Smooth muscle cell (in vitro differentiated cells): ENCODE data around the gene MMP28. TPM values are rescaled to one million over a fixed set of nuclear protein-coding genes. Genes with fewer than 3 reads are reported as not detected.

ENCODE experiments used
- DNase-seq: peaks from one replicate; lab custom pipeline; 2025; ENCODE audit not compliant: unreplicated experiment; lab: John Stamatoyannopoulos, UW
- H2AFZ ChIP-seq: fragments of 200-600 bp; sonication (generic); 2 replicates; pipeline ENCODE4 v1.6.0; 2016; ENCODE audit warnings: antibody characterized with exemption, low read depth, mild to moderate bottlenecking
- H3F3A ChIP-seq: fragments of 200-600 bp; sonication (generic); 2 replicates; pipeline ENCODE4 v1.6.0; 2017; ENCODE audit warnings: antibody characterized with exemption, low read depth
- H3K27ac ChIP-seq: fragments of 200-600 bp; sonication (generic); 2 replicates; pipeline ENCODE4 v1.5.1; 2016; ENCODE audit warnings: low read depth, mild to moderate bottlenecking
- H3K27me3 ChIP-seq: fragments of 200-600 bp; sonication (generic); 2 replicates; pipeline ENCODE4 v1.6.1; 2016; ENCODE audit warnings: low read depth, mild to moderate bottlenecking
- H3K36me3 ChIP-seq: fragments of 200-600 bp; sonication (generic); 2 replicates; pipeline ENCODE4 v1.5.1; 2016; ENCODE audit warnings: low read depth
- H3K4me1 ChIP-seq: fragments of 200-600 bp; sonication (generic); 2 replicates; pipeline ENCODE4 v1.5.1; 2016; ENCODE audit warnings: low read depth
- H3K4me2 ChIP-seq: fragments of 200-600 bp; sonication (generic); 2 replicates; pipeline ENCODE4 v1.6.0; 2016; ENCODE audit warnings: mild to moderate bottlenecking
- H3K4me3 ChIP-seq: fragments of 200-600 bp; sonication (generic); 2 replicates; pipeline ENCODE4 v1.5.1; 2016; ENCODE audit warnings: mild to moderate bottlenecking
- H3K79me2 ChIP-seq: fragments of 200-600 bp; sonication (generic); 2 replicates; pipeline ENCODE4 v1.6.0; 2016; ENCODE audit warnings: low read depth, mild to moderate bottlenecking
- H3K9ac ChIP-seq: fragments of 200-600 bp; sonication (generic); 2 replicates; pipeline ENCODE4 v1.6.0; 2016; ENCODE audit warnings: low read depth
- H3K9me3 ChIP-seq: fragments of 200-600 bp; sonication (generic); replicated peaks from 2 replicates; pipeline ENCODE4 v1.5.1; 2016; ENCODE audit warnings: low read depth
- H4K20me1 ChIP-seq: fragments of 200-600 bp; sonication (generic); 2 replicates; pipeline ENCODE4 v1.6.0; 2016; ENCODE audit warnings: low read depth
- CTCF ChIP-seq: fragments of 200-600 bp; sonication (generic); IDR thresholded peaks from 2 replicates; pipeline ENCODE4 v1.5.1; 2017; ENCODE audit warnings: borderline replicate concordance, mild to moderate bottlenecking, antibody characterized with exemption; ENCODE audit not compliant: insufficient read depth, poor library complexity, severe bottlenecking
- WGBS: methylation state at CpG from one replicate; pipeline ENCODE4 v1.1.7; 2016; ENCODE audit warnings: low lambda C conversion rate; 5-methylcytosine and 5-hydroxymethylcytosine counted together
- polyA plus RNA-seq: library from polyadenylated mRNA; unstranded; fragments of >200 nt; fragmentation: Nextera tagmentation; extraction: Ambion mirVana; gene quantifications from 2 replicates; pipeline ENCODE4 v1.2.1, GENCODE V29; 2016
- total RNA-seq: library from RNA; depleted of rRNA; stranded (reverse); fragments of >200 nt; gene quantifications from 2 replicates; pipeline ENCODE4 v1.2.3, GENCODE V29; 2014

MMP28 gene
- total and polyA plus RNA-seq, 2 experiments from 2014 or later, result 50.0 to 51.4 TPM

DNA sequence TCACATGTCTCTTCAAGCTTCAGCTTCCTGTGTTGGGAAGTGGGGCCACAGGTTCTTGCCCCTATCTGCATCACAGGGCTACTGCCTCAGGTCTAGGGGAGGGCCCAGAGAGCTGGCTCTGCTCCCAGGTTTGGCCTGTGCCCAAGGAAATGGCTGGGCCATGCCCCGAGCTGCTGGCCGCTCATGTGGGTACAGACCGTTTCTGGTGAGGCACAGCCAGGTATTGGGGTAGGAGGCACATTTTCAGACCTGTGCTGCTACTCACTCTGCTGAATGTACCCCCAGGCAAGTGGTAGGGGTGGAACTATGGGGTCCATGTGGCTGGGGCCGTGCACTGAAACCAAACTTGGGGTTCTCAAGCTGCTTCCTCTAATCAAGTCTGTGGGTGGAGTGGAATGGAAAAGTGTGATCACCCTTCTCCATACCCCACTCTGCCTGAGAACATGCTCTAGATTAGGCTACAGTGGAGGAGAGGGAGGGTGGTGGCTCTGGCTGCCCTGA, 47.0 kb downstream of the MMP28 start:
- H3K9ac ChIP-seq, result no peak overlapping the region
- peaks cover 16% of the 10 kb centered on the region for H3K27me3 ChIP-seq
- no peaks in the 10 kb centered on the region for H3F3A ChIP-seq
- no peak overlapping the region for H3K4me3 ChIP-seq
- H4K20me1 ChIP-seq, result no peaks in the 10 kb centered on the region
- H3K79me2 ChIP-seq, result no peaks in the 10 kb centered on the region
- TF ChIP-seq CTCF, result no peak
- H3K4me2 ChIP-seq, result no peak overlapping the region
- no peak for DNase-seq
- WGBS, result 87% methylated on average over 4 of the region's 4 CpGs
- no peaks in the 10 kb centered on the region for H3K4me1 ChIP-seq
- no peaks in the 10 kb centered on the region for H3K9me3 ChIP-seq
- H3K36me3 ChIP-seq, result no peaks in the 10 kb centered on the region
- no peak overlapping the region for H2AFZ ChIP-seq
- no peak overlapping the region for H3K27ac ChIP-seq

- Histone ChIP-seq H3K4me2 (no peak overlapping the region), H3K4me3 (no peak overlapping the region), H3F3A (no peaks in the 10 kb centered on the region), H3K27me3 (peaks cover 16% of the 10 kb centered on the region), H2AFZ (no peak overlapping the region), H3K36me3 (no peaks in the 10 kb centered on the region), H4K20me1 (no peaks in the 10 kb centered on the region), H3K9ac (no peak overlapping the region), H3K9me3 (no peaks in the 10 kb centered on the region), H3K79me2 (no peaks in the 10 kb centered on the region), H3K27ac (no peak overlapping the region), H3K4me1 (no peaks in the 10 kb centered on the region)
- WGBS, result 48% methylated on average over 12 of the region's 12 CpGs
- DNase-seq, result peak; percentile 19
- TF ChIP-seq CTCF, result peak; percentile 87
Measured at GRCh38 chr17:35747540-35748017, 47.9 kb downstream of the MMP28 start.

GRCh38 chr17:35745749-35746320, 49.6 kb downstream of the MMP28 start:
- H3K27ac ChIP-seq, result no peak overlapping the region
- H3K9me3 ChIP-seq, result no peaks in the 10 kb centered on the region
- H3F3A ChIP-seq, result no peaks in the 10 kb centered on the region
- no peak overlapping the region for H2AFZ ChIP-seq
- no peaks in the 10 kb centered on the region for H3K79me2 ChIP-seq
- H3K4me2 ChIP-seq, result no peak overlapping the region
- no peaks in the 10 kb centered on the region for H4K20me1 ChIP-seq
- no peak overlapping the region for H3K9ac ChIP-seq
- WGBS, result 93% methylated on average over 15 of the region's 15 CpGs
- no peak for TF ChIP-seq CTCF
- H3K4me3 ChIP-seq, result no peak overlapping the region
- no peaks in the 10 kb centered on the region for H3K4me1 ChIP-seq
- no peak for DNase-seq
- H3K36me3 ChIP-seq, result no peaks in the 10 kb centered on the region
- H3K27me3 ChIP-seq, result peaks cover 30% of the 10 kb centered on the region

GRCh38 chr17:35745246-35745645, 50.2 kb downstream of the MMP28 start:
- no peak for TF ChIP-seq CTCF
- H3K4me3 ChIP-seq, result no peak overlapping the region
- no peaks in the 10 kb centered on the region for H3K36me3 ChIP-seq
- H3K9me3 ChIP-seq, result no peaks in the 10 kb centered on the region
- no peak for DNase-seq
- no peaks in the 10 kb centered on the region for H4K20me1 ChIP-seq
- H3K27ac ChIP-seq, result no peak overlapping the region
- no peaks in the 10 kb centered on the region for H3K79me2 ChIP-seq
- H3F3A ChIP-seq, result no peaks in the 10 kb centered on the region
- peaks cover 28% of the 10 kb centered on the region for H3K27me3 ChIP-seq
- no peaks in the 10 kb centered on the region for H3K4me1 ChIP-seq
- H3K4me2 ChIP-seq, result no peak overlapping the region
- 93% methylated on average over 7 of the region's 7 CpGs for WGBS
- H2AFZ ChIP-seq, result no peak overlapping the region
- no peak overlapping the region for H3K9ac ChIP-seq
